ENCODE data around the gene NUP153. TPM values are rescaled to one million over a fixed set of nuclear protein-coding genes. Genes with fewer than 3 reads are reported as not detected.

Gene NUP153
- total and polyA plus RNA-seq, 10 of the 15 experiments (the other 5 are each of a cell fraction or from before 2014, with no cell fraction given), result 13.9 to 77.7 (median 56.2) TPM

DNA sequence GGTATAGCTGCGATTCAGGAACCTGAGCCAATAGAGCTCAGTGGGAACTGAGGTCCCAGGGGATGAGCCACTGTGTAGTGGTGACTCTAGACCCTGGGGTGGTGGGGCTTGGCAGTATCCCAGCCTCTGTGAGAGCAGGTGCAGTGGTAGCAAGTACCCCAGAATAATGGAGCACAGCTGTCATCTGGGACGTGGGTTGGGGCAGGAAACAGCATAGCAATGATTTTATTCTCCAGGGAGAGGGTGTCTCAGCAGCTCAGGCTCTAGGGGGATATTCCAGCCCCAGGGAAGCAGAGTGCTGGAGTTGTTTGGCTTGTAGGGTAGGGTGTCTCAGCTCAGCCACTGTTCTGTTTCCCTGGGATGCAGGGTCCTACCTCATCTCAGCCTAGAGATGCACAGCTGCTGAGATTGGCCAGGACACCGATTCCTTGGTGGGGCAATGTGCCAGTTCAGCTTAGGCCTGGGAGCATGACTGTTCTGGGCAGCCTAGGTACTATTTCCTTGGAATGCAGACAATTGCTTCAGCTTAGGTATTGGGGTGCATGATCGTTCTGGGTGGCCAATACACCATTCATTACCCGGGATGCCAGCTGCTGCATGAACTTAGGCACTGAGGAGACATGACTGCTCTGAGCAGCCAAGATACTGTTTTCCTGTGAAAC, 34.0 kb upstream of the NUP153 start:
- H3K4me3 ChIP-seq, result no peak overlapping the region
- H3K27ac ChIP-seq (ENCODE audit: control insufficient read depth, insufficient read depth), result no peak overlapping the region
- H3K27me3 ChIP-seq (replicated peaks in 1 of 2; ENCODE audit: control insufficient read depth in 2 of 2, insufficient read depth in 2 of 2, low read length in 1 of 2), result no peaks in the 10 kb centered on the region
- ATAC-seq (no peak), FAIRE-seq (no peak), DNase-seq (ENCODE audit: low read depth, low spot score) (no peak)
- intact Hi-C loops (cut with micrococcal nuclease; ENCODE audit: unreplicated experiment) (no loop called here), in situ Hi-C loops (cut with MboI) (no loop called here)
- no TSS peak for BruUV-seq (replicated peaks)
- no peak overlapping the region for H2AFZ ChIP-seq (ENCODE audit: control insufficient read depth, low read depth, low read length)
- H3K36me3 ChIP-seq (ENCODE audit: control insufficient read depth in 2 of 2, insufficient read depth in 2 of 2, low read length in 1 of 2), result no peaks in the 10 kb centered on the region
- no peaks in the 10 kb centered on the region for H4K20me1 ChIP-seq (ENCODE audit: control insufficient read depth, insufficient read depth)
- WGBS (ENCODE audit: insufficient coverage, insufficient replicate concordance, low lambda C conversion rate, missing lambda C conversion rate), result 25% methylated on average over 5 of the region's 5 CpGs
- H3K9ac ChIP-seq (ENCODE audit: control insufficient read depth, insufficient read depth, low read length), result no peak overlapping the region
- no peaks in the 10 kb centered on the region for H3K79me2 ChIP-seq (ENCODE audit: control insufficient read depth, insufficient read depth, low read length)
- peaks cover 4% of the 10 kb centered on the region; the same call in 2 of the 3 replicates for H3K9me3 ChIP-seq (replicated peaks; ENCODE audit: control insufficient read depth, insufficient read depth, low read length)
- CTCF ChIA-PET, result no interaction called here
- POLR2A ChIA-PET, result interaction anchor here (1.1 kb wide), 1 partner anchor 10 kb away, joined by 4 read pairs; no protein-coding TSS in a partner anchor
- no peak overlapping the region for H3K4me2 ChIP-seq (ENCODE audit: control insufficient read depth, insufficient read depth)
- RAD21 ChIA-PET (ENCODE audit: unreplicated experiment), result no interaction called here
- no peaks in the 10 kb centered on the region for H3K4me1 ChIP-seq (ENCODE audit: control insufficient read depth, insufficient read depth, low read length)
- SMC1A ChIA-PET (ENCODE audit: uncharacterized antibody, unreplicated experiment), result no interaction called here
- TF ChIP-seq, protein P1, sequence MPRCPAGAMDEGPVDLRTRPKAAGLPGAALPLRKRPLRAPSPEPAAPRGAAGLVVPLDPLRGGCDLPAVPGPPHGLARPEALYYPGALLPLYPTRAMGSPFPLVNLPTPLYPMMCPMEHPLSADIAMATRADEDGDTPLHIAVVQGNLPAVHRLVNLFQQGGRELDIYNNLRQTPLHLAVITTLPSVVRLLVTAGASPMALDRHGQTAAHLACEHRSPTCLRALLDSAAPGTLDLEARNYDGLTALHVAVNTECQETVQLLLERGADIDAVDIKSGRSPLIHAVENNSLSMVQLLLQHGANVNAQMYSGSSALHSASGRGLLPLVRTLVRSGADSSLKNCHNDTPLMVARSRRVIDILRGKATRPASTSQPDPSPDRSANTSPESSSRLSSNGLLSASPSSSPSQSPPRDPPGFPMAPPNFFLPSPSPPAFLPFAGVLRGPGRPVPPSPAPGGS (IDR thresholded peaks at IDR 0.05; ENCODE audit: borderline replicate concordance, insufficient read depth, low read depth, low read length, poor library complexity, severe bottlenecking), result no peak
- TF ChIP-seq NR2C2 (IDR thresholded peaks at IDR 0.05; ENCODE audit: borderline replicate concordance, control insufficient read depth, insufficient read length, low read depth), result no peak
- TF ChIP-seq PML (IDR thresholded peaks at IDR 0.05; ENCODE audit: low read length), result no peak
- TF ChIP-seq POLR2AphosphoS2 (IDR thresholded peaks at IDR 0.05; ENCODE audit: low read depth, low read length), result no peak
- TF ChIP-seq EZH2 (IDR thresholded peaks at IDR 0.05; ENCODE audit: borderline replicate concordance, control insufficient read depth, low read depth, low read length), result no peak
- no peak for TF ChIP-seq STAT1 (conservative IDR thresholded peaks at IDR 0.05)
- no peak for TF ChIP-seq TAF1 (IDR thresholded peaks at IDR 0.05; ENCODE audit: borderline replicate concordance, low read depth, low read length)
- TF ChIP-seq, protein P2, sequence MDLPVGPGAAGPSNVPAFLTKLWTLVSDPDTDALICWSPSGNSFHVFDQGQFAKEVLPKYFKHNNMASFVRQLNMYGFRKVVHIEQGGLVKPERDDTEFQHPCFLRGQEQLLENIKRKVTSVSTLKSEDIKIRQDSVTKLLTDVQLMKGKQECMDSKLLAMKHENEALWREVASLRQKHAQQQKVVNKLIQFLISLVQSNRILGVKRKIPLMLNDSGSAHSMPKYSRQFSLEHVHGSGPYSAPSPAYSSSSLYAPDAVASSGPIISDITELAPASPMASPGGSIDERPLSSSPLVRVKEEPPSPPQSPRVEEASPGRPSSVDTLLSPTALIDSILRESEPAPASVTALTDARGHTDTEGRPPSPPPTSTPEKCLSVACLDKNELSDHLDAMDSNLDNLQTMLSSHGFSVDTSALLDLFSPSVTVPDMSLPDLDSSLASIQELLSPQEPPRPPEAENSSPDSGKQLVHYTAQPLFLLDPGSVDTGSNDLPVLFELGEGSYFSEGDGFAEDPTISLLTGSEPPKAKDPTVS (IDR thresholded peaks at IDR 0.05; ENCODE audit: low read depth, low read length), result no peak
- TF ChIP-seq BMI1 (IDR thresholded peaks at IDR 0.05; ENCODE audit: borderline replicate concordance), result no peak
- TF ChIP-seq TCF7 (IDR thresholded peaks at IDR 0.05; ENCODE audit: borderline replicate concordance), result no peak
- no peak for TF ChIP-seq SMAD5 (IDR thresholded peaks at IDR 0.05; ENCODE audit: low read depth)
- no peak for TF ChIP-seq ASH2L (IDR thresholded peaks at IDR 0.05; ENCODE audit: borderline replicate concordance, low read depth)
- TF ChIP-seq ATF7 (IDR thresholded peaks at IDR 0.05; ENCODE audit: low read depth), result no peak
- TF ChIP-seq, protein P3, sequence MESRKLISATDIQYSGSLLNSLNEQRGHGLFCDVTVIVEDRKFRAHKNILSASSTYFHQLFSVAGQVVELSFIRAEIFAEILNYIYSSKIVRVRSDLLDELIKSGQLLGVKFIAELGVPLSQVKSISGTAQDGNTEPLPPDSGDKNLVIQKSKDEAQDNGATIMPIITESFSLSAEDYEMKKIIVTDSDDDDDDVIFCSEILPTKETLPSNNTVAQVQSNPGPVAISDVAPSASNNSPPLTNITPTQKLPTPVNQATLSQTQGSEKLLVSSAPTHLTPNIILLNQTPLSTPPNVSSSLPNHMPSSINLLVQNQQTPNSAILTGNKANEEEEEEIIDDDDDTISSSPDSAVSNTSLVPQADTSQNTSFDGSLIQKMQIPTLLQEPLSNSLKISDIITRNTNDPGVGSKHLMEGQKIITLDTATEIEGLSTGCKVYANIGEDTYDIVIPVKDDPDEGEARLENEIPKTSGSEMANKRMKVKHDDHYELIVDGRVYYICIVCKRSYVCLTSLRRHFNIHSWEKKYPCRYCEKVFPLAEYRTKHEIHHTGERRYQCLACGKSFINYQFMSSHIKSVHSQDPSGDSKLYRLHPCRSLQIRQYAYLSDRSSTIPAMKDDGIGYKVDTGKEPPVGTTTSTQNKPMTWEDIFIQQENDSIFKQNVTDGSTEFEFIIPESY (IDR thresholded peaks at IDR 0.05), result no peak
- no peak for TF ChIP-seq STAT3 (IDR thresholded peaks at IDR 0.05; ENCODE audit: low read depth, low read length)
- TF ChIP-seq, protein P4, sequence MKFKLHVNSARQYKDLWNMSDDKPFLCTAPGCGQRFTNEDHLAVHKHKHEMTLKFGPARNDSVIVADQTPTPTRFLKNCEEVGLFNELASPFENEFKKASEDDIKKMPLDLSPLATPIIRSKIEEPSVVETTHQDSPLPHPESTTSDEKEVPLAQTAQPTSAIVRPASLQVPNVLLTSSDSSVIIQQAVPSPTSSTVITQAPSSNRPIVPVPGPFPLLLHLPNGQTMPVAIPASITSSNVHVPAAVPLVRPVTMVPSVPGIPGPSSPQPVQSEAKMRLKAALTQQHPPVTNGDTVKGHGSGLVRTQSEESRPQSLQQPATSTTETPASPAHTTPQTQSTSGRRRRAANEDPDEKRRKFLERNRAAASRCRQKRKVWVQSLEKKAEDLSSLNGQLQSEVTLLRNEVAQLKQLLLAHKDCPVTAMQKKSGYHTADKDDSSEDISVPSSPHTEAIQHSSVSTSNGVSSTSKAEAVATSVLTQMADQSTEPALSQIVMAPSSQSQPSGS (IDR thresholded peaks at IDR 0.05; ENCODE audit: low read length), result no peak

Measured in GM12878 (cell line).